ENCODE data around the gene LAMA1.

LAMA1 gene

GRCh38 chr18:6923220-6923619 lies 194.4 kb downstream of the LAMA1 start:
- H3K4me1 ChIP-seq: no peaks in the 10 kb centered on the region
- H2AFZ ChIP-seq: no peak overlapping the region
- H3K27ac ChIP-seq: no peak overlapping the region
- no peak overlapping the region for H3K4me3 ChIP-seq (ENCODE audit: low read depth, low read length)
- no peak overlapping the region for H3K9ac ChIP-seq
- no peak overlapping the region for H3K4me2 ChIP-seq (ENCODE audit: low read length)
- H3K36me3 ChIP-seq (ENCODE audit: control insufficient read depth, insufficient read depth, low read length): no peaks in the 10 kb centered on the region
- TF ChIP-seq CTCF (IDR thresholded peaks at IDR 0.05): no peak
- no peaks in the 10 kb centered on the region for H3K27me3 ChIP-seq (ENCODE audit: control insufficient read depth, insufficient read depth, low read length)
- no peaks in the 10 kb centered on the region for H3K9me3 ChIP-seq (ENCODE audit: control insufficient read depth, low read length)
- no peaks in the 10 kb centered on the region for H3K79me2 ChIP-seq

GRCh38 chr18:6921571-6921970 lies 196.0 kb downstream of the LAMA1 start:
- no peak overlapping the region for H3K4me3 ChIP-seq (ENCODE audit: low read depth, low read length)
- H3K79me2 ChIP-seq: no peaks in the 10 kb centered on the region
- no peaks in the 10 kb centered on the region for H3K27me3 ChIP-seq (ENCODE audit: control insufficient read depth, insufficient read depth, low read length)
- H3K27ac ChIP-seq: no peak overlapping the region
- TF ChIP-seq CTCF (IDR thresholded peaks at IDR 0.05): no peak
- H3K4me1 ChIP-seq: no peaks in the 10 kb centered on the region
- H2AFZ ChIP-seq: no peak overlapping the region
- H3K9ac ChIP-seq: no peak overlapping the region
- no peak overlapping the region for H3K4me2 ChIP-seq (ENCODE audit: low read length)
- no peaks in the 10 kb centered on the region for H3K9me3 ChIP-seq (ENCODE audit: control insufficient read depth, low read length)
- no peaks in the 10 kb centered on the region for H3K36me3 ChIP-seq (ENCODE audit: control insufficient read depth, insufficient read depth, low read length)

- Histone ChIP-seq H3K9me3 (ENCODE audit: control insufficient read depth, low read length) (no peaks in the 10 kb centered on the region), H3K36me3 (ENCODE audit: control insufficient read depth, insufficient read depth, low read length) (no peaks in the 10 kb centered on the region), H3K27me3 (ENCODE audit: control insufficient read depth, insufficient read depth, low read length) (no peaks in the 10 kb centered on the region), H2AFZ (no peak overlapping the region), H3K4me1 (no peaks in the 10 kb centered on the region), H3K4me3 (ENCODE audit: low read depth, low read length) (no peak overlapping the region), H3K27ac (no peak overlapping the region), H3K9ac (no peak overlapping the region), H3K79me2 (no peaks in the 10 kb centered on the region), H3K4me2 (ENCODE audit: low read length) (no peak overlapping the region)
- TF ChIP-seq CTCF (IDR thresholded peaks at IDR 0.05): peak; percentile 36
Measured at GRCh38 chr18:6920099-6920955, 197.3 kb downstream of the LAMA1 start.

GRCh38 chr18:6917072-6917471 lies 200.5 kb downstream of the LAMA1 start:
- no peaks in the 10 kb centered on the region for H3K9me3 ChIP-seq (ENCODE audit: control insufficient read depth, low read length)
- H3K9ac ChIP-seq: no peak overlapping the region
- no peak overlapping the region for H3K27ac ChIP-seq
- H3K27me3 ChIP-seq (ENCODE audit: control insufficient read depth, insufficient read depth, low read length): no peaks in the 10 kb centered on the region
- no peak overlapping the region for H3K4me2 ChIP-seq (ENCODE audit: low read length)
- no peaks in the 10 kb centered on the region for H3K4me1 ChIP-seq
- no peak for TF ChIP-seq CTCF (IDR thresholded peaks at IDR 0.05)
- no peaks in the 10 kb centered on the region for H3K79me2 ChIP-seq
- no peaks in the 10 kb centered on the region for H3K36me3 ChIP-seq (ENCODE audit: control insufficient read depth, insufficient read depth, low read length)
- no peak overlapping the region for H2AFZ ChIP-seq
- no peak overlapping the region for H3K4me3 ChIP-seq (ENCODE audit: low read depth, low read length)
